Effector memory CD8-positive, alpha-beta T cell (primary cell): ENCODE results near the gene ITPRIPL2.

Experiments
- ATAC-seq: fragments of 150-1000 bp; cut with Tn5 transposase; replicated peaks from 2 replicates; pipeline ENCODE4 v1.10.0; 2021; ENCODE audit warnings: mild to moderate bottlenecking, moderate library complexity
- DNase-seq, 3 experiments: peaks; one replicate each; pipeline ENCODE4 v3.0.0; 2021
- H3K27ac Mint-ChIP-seq, 2 donors: one replicate each; pipeline ENCODE4 v1.8.0; 2022; ENCODE audit warnings: mild to moderate bottlenecking in 2 of 2, mixed read lengths in 2 of 2, moderate library complexity in 2 of 2
- H3K27me3 Mint-ChIP-seq, 2 donors: one replicate each; pipeline ENCODE4 v1.8.0; 2022; ENCODE audit warnings: mixed read lengths in 2 of 2
- H3K36me3 Mint-ChIP-seq: one replicate; pipeline ENCODE4 v1.8.0; 2022; ENCODE audit warnings: mild to moderate bottlenecking, moderate library complexity, mixed read lengths; ENCODE audit not compliant: insufficient read depth
- H3K4me1 Mint-ChIP-seq, 2 donors: one replicate each; pipeline ENCODE4 v1.8.0; 2022; ENCODE audit warnings: low read depth in 2 of 2, mixed read lengths in 2 of 2
- H3K4me3 Mint-ChIP-seq, 2 donors: one replicate each; pipeline ENCODE4 v1.8.0; 2022; ENCODE audit warnings: mild to moderate bottlenecking in 2 of 2, mixed read lengths in 2 of 2, moderate library complexity in 2 of 2
- H3K9me3 Mint-ChIP-seq, 2 donors: one replicate each; pipeline ENCODE4 v1.8.0; 2022; ENCODE audit warnings: mixed read lengths in 2 of 2
- total RNA-seq, 9 experiments: gene quantifications; one replicate each; lab custom pipeline; 2026; lab: John Stamatoyannopoulos, UW

The ITPRIPL2 gene
- 3.1 to 81.2 (median 9.1) reads per million in 9 experiments for total RNA-seq

- ATAC-seq (peak; percentile 53), DNase-seq (no peak)
- Mint-ChIP-seq H3K27me3 (peaks cover 15 to 35% of the 10 kb centered on the region in 2 donors), H3K27ac (peak within 1 kb of the TSS; percentile 55 to 62), H3K9me3 (no peaks in the 10 kb centered on the region), H3K4me1 (peaks cover 10 to 14% of the 10 kb centered on the region in 2 donors), H3K36me3 (peaks cover 3% of the 10 kb centered on the region), H3K4me3 (peak within 1 kb of the TSS; percentile 67)
Observed at GRCh38 chr16:19113577-19114358, at the start of gene ITPRIPL2. ITPRIPL2 (plus strand) TSS chr16:19113964; CDS start chr16:19114462, 498 bp downstream.

GRCh38 chr16:19066988-19067348, 46.8 kb upstream of the ITPRIPL2 start:
- DNase-seq (no peak), ATAC-seq (no peak)
- peaks cover 0 to 5% of the 10 kb centered on the region in 2 donors for H3K27me3 Mint-ChIP-seq
- H3K4me3 Mint-ChIP-seq, result peak overlapping the region; percentile 89 to 90
- H3K27ac Mint-ChIP-seq, result peak overlapping the region; percentile 99 to 100
- no peaks in the 10 kb centered on the region for H3K9me3 Mint-ChIP-seq
- H3K36me3 Mint-ChIP-seq, result peaks cover 23% of the 10 kb centered on the region
- H3K4me1 Mint-ChIP-seq, result peaks cover 3 to 8% of the 10 kb centered on the region in 2 donors

- DNase-seq, result peak; percentile 96 to 99 (median 99)
- peak; percentile 85 for ATAC-seq
- peak within 1 kb of the TSS; percentile 99 to 100 for H3K27ac Mint-ChIP-seq
- H3K4me1 Mint-ChIP-seq, result peaks cover 3 to 8% of the 10 kb centered on the region in 2 donors
- H3K4me3 Mint-ChIP-seq, result peak within 1 kb of the TSS; percentile 89 to 90
- no peaks in the 10 kb centered on the region for H3K9me3 Mint-ChIP-seq
- peaks cover 23% of the 10 kb centered on the region for H3K36me3 Mint-ChIP-seq
- H3K27me3 Mint-ChIP-seq, result peaks cover 0 to 5% of the 10 kb centered on the region in 2 donors
Observed at GRCh38 chr16:19067349-19068236, 46.2 kb upstream of the ITPRIPL2 start, which contains the start of gene COQ7. COQ7 (plus strand) TSS chr16:19067614; CDS start chr16:19067665, 51 bp downstream.

GRCh38 chr16:19068237-19068815, 45.4 kb upstream of the ITPRIPL2 start:
- peaks cover 3 to 8% of the 10 kb centered on the region in 2 donors for H3K4me1 Mint-ChIP-seq
- H3K9me3 Mint-ChIP-seq, result no peaks in the 10 kb centered on the region
- peaks cover 20% of the 10 kb centered on the region for H3K36me3 Mint-ChIP-seq
- H3K4me3 Mint-ChIP-seq, result peak overlapping the region; percentile 89 to 90
- ATAC-seq (no peak), DNase-seq (no peak)
- no peaks in the 10 kb centered on the region for H3K27me3 Mint-ChIP-seq
- H3K27ac Mint-ChIP-seq, result peak overlapping the region; percentile 99 to 100

- no peak for ATAC-seq
- peaks cover 19% of the 10 kb centered on the region for H3K36me3 Mint-ChIP-seq
- no peaks in the 10 kb centered on the region for H3K9me3 Mint-ChIP-seq
- peaks cover 3% of the 10 kb centered on the region in 2 donors for H3K4me1 Mint-ChIP-seq
- no peaks in the 10 kb centered on the region for H3K27me3 Mint-ChIP-seq
- H3K27ac Mint-ChIP-seq, result no peak overlapping the region
- H3K4me3 Mint-ChIP-seq, result no peak overlapping the region
- DNase-seq, result peak; percentile 43 to 56 (median 46)
Observed at GRCh38 chr16:19071811-19072777, 41.7 kb upstream of the ITPRIPL2 start.

- no peak overlapping the region for H3K4me3 Mint-ChIP-seq
- ATAC-seq (no peak), DNase-seq (no peak)
- no peaks in the 10 kb centered on the region for H3K4me1 Mint-ChIP-seq
- no peak overlapping the region for H3K27ac Mint-ChIP-seq
- H3K27me3 Mint-ChIP-seq, result no peaks in the 10 kb centered on the region
- no peaks in the 10 kb centered on the region for H3K9me3 Mint-ChIP-seq
- peaks cover 17% of the 10 kb centered on the region for H3K36me3 Mint-ChIP-seq
Observed at GRCh38 chr16:19073344-19073743, 40.4 kb upstream of the ITPRIPL2 start.

- Mint-ChIP-seq H3K9me3 (no peaks in the 10 kb centered on the region), H3K36me3 (peaks cover 18% of the 10 kb centered on the region), H3K27me3 (no peaks in the 10 kb centered on the region), H3K27ac (peak overlapping the region in 1 of 2 donors; percentile 20), H3K4me3 (no peak overlapping the region), H3K4me1 (no peaks in the 10 kb centered on the region)
- ATAC-seq, result no peak
- DNase-seq, result no peak
Observed at GRCh38 chr16:19073863-19074262, 39.9 kb upstream of the ITPRIPL2 start.

- Mint-ChIP-seq H3K27ac (no peak overlapping the region), H3K27me3 (no peaks in the 10 kb centered on the region), H3K9me3 (no peaks in the 10 kb centered on the region), H3K4me1 (no peaks in the 10 kb centered on the region), H3K4me3 (no peak overlapping the region), H3K36me3 (peaks cover 18% of the 10 kb centered on the region)
- ATAC-seq, result no peak
- no peak for DNase-seq
Observed at GRCh38 chr16:19075511-19075910, 38.3 kb upstream of the ITPRIPL2 start.

GRCh38 chr16:19077879-19078278, 35.9 kb upstream of the ITPRIPL2 start:
- Mint-ChIP-seq H3K4me1 (no peaks in the 10 kb centered on the region), H3K9me3 (no peaks in the 10 kb centered on the region), H3K27ac (no peak overlapping the region), H3K36me3 (peaks cover 18% of the 10 kb centered on the region), H3K27me3 (no peaks in the 10 kb centered on the region), H3K4me3 (no peak overlapping the region)
- DNase-seq (no peak), ATAC-seq (no peak)

- H3K27me3 Mint-ChIP-seq, result peaks cover 0 to 10% of the 10 kb centered on the region in 2 donors
- H3K4me1 Mint-ChIP-seq, result peaks cover 3 to 7% of the 10 kb centered on the region in 2 donors
- H3K4me3 Mint-ChIP-seq, result no peak overlapping the region
- H3K27ac Mint-ChIP-seq, result no peak overlapping the region
- ATAC-seq (no peak), DNase-seq (no peak)
- peaks cover under 1% of the 10 kb centered on the region for H3K36me3 Mint-ChIP-seq
- no peaks in the 10 kb centered on the region for H3K9me3 Mint-ChIP-seq
Observed at GRCh38 chr16:19083670-19084069, 30.1 kb upstream of the ITPRIPL2 start.

- H3K36me3 Mint-ChIP-seq, result no peaks in the 10 kb centered on the region
- no peak overlapping the region for H3K27ac Mint-ChIP-seq
- no peaks in the 10 kb centered on the region for H3K9me3 Mint-ChIP-seq
- no peak overlapping the region for H3K4me3 Mint-ChIP-seq
- DNase-seq (no peak), ATAC-seq (no peak)
- peaks cover 0 to 10% of the 10 kb centered on the region in 2 donors for H3K27me3 Mint-ChIP-seq
- H3K4me1 Mint-ChIP-seq, result peaks cover 3 to 7% of the 10 kb centered on the region in 2 donors
Observed at GRCh38 chr16:19084139-19084538, 29.6 kb upstream of the ITPRIPL2 start.

- no peaks in the 10 kb centered on the region for H3K9me3 Mint-ChIP-seq
- DNase-seq (no peak), ATAC-seq (no peak)
- H3K27ac Mint-ChIP-seq, result no peak overlapping the region
- H3K4me3 Mint-ChIP-seq, result no peak overlapping the region
- peaks cover 3 to 7% of the 10 kb centered on the region in 2 donors for H3K4me1 Mint-ChIP-seq
- H3K27me3 Mint-ChIP-seq, result peaks cover 0 to 10% of the 10 kb centered on the region in 2 donors
- no peaks in the 10 kb centered on the region for H3K36me3 Mint-ChIP-seq
Observed at GRCh38 chr16:19084879-19085278, 28.9 kb upstream of the ITPRIPL2 start.
